ENCODE measurements around the gene FUZ. TPM values are rescaled to one million over a fixed set of nuclear protein-coding genes. Genes with fewer than 3 reads are reported as not detected.
A peak's percentile ranks its signal among the peaks of the same experiment; 100 is the strongest.

FUZ gene, protein sequence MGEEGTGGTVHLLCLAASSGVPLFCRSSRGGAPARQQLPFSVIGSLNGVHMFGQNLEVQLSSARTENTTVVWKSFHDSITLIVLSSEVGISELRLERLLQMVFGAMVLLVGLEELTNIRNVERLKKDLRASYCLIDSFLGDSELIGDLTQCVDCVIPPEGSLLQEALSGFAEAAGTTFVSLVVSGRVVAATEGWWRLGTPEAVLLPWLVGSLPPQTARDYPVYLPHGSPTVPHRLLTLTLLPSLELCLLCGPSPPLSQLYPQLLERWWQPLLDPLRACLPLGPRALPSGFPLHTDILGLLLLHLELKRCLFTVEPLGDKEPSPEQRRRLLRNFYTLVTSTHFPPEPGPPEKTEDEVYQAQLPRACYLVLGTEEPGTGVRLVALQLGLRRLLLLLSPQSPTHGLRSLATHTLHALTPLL
- 10 to 100 TPM; 21.0 to 32.9 (median 23.1) TPM for total RNA-seq
- 10 to 100 TPM in 2 of 3 donors, 1 to 10 TPM in 1; 7.4 to 17.4 (median 16.3) TPM for polyA plus RNA-seq

- H3K27ac ChIP-seq = peak within 1 kb of the TSS; percentile 84 to 91 (median 86)
- WGBS, 2 donors = 1 to 3% methylated on average over 45 of the region's 45 CpGs
- peaks cover 0 to 35% (median 32%) of the 10 kb centered on the region in 4 donors for H3K4me1 ChIP-seq
- no peaks in the 10 kb centered on the region for H3K27me3 ChIP-seq
- H3K36me3 ChIP-seq = no peaks in the 10 kb centered on the region
- intact Hi-C loops (cut with DNase I) = loop anchor here (2.0 kb wide), 2 partner anchors 46 to 64 kb away; partner anchors contain the start of genes AKT1S1, AP2A1 and TBC1D17
- H3K4me3 ChIP-seq = peak within 1 kb of the TSS; percentile 39 to 72 (median 57)
- TF ChIP-seq EP300 (IDR thresholded peaks at IDR 0.05) (no peak), POLR2A (IDR thresholded peaks at IDR 0.05) (no peak), POLR2AphosphoS5 (IDR thresholded peaks at IDR 0.05) (peak in 3 of 4 donors; percentile 57 to 69 (median 62))
- TF ChIP-seq, protein P1, sequence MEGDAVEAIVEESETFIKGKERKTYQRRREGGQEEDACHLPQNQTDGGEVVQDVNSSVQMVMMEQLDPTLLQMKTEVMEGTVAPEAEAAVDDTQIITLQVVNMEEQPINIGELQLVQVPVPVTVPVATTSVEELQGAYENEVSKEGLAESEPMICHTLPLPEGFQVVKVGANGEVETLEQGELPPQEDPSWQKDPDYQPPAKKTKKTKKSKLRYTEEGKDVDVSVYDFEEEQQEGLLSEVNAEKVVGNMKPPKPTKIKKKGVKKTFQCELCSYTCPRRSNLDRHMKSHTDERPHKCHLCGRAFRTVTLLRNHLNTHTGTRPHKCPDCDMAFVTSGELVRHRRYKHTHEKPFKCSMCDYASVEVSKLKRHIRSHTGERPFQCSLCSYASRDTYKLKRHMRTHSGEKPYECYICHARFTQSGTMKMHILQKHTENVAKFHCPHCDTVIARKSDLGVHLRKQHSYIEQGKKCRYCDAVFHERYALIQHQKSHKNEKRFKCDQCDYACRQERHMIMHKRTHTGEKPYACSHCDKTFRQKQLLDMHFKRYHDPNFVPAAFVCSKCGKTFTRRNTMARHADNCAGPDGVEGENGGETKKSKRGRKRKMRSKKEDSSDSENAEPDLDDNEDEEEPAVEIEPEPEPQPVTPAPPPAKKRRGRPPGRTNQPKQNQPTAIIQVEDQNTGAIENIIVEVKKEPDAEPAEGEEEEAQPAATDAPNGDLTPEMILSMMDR (IDR thresholded peaks at IDR 0.05) = peak in 2 of 4 experiments; percentile 7 to 38
- H3K9me3 ChIP-seq = no peaks in the 10 kb centered on the region
- DNase-seq = peak; percentile 99
Measured at GRCh38 chr19:49812997-49813861, at the start of gene FUZ. FUZ (minus strand) TSS chr19:49813292; CDS start chr19:49813106, 186 bp downstream.

DNA sequence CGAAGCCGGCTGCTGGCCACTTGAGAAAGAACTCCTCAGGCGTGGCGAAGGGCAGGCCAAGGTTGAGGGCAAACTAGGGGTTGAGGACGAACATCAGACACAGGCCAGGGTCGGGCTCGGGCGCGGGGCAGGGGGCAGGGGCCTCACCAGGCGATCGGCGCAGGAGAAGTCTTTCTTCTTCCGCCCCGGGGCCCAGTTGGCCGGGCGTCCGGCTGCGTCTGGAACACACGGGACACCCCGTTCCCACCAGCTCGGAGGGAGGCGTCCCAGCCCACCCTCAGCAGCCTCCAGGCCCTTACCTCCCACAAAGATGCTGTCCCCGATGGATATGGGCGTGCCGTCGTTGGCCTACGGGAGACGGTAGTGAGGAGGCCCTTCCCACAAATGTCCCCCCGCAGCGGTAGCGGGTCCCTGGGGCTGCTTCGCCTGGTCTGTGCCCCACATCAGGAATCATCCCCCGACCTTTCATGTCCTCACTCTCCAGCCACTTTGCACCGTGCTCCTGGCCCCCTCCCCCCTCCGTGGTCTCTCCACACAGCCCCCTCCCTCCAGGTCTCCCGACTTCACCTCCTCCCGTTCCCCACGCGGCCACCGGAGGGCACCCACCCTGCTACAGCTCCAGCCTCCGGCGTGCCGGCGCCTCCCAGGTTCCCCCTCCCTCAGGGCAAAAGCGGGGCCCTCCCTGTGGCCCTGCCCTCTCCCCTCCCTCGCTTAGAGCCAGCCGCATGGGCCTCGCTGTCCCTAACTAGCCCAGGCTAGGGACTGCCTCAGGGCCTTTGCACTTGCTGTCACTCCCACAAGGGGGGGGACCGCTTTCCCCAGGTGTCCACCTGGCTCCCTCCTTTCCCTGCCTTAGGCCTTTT lies 49.5 kb upstream of the FUZ start:
- Histone ChIP-seq H3K4me1 (peaks cover 0 to 40% (median 32%) of the 10 kb centered on the region in 4 donors), H3K4me3 (no peak overlapping the region), H3K27ac (no peak overlapping the region), H3K36me3 (peaks cover 24 to 60% (median 31%) of the 10 kb centered on the region in 4 donors), H3K9me3 (no peaks in the 10 kb centered on the region), H3K27me3 (no peaks in the 10 kb centered on the region)
- TF ChIP-seq POLR2A (IDR thresholded peaks at IDR 0.05) = no peak
- WGBS, 2 donors = 85 to 91% methylated on average over 49 of the region's 49 CpGs
- intact Hi-C loops (cut with DNase I) = no loop called here
- DNase-seq = peak; percentile 69

- Histone ChIP-seq H3K27me3 (no peaks in the 10 kb centered on the region), H3K27ac (peak overlapping the region; percentile 59 to 72 (median 64)), H3K9me3 (no peaks in the 10 kb centered on the region), H3K4me1 (peaks cover 0 to 37% (median 30%) of the 10 kb centered on the region in 4 donors), H3K4me3 (no peak overlapping the region), H3K36me3 (peaks cover 31 to 69% (median 40%) of the 10 kb centered on the region in 4 donors)
- TF ChIP-seq, protein P1 (IDR thresholded peaks at IDR 0.05) = no peak
- TF ChIP-seq EP300 (IDR thresholded peaks at IDR 0.05) (no peak), POLR2AphosphoS5 (IDR thresholded peaks at IDR 0.05) (peak in 1 of 4 donors; percentile 10), POLR2A (IDR thresholded peaks at IDR 0.05) (no peak)
- 89 to 90% methylated on average over 60 of the region's 60 CpGs for WGBS, 2 donors
- intact Hi-C loops (cut with DNase I) = no loop called here
- DNase-seq = peak; percentile 67
Measured at GRCh38 chr19:49861541-49862378, 48.7 kb upstream of the FUZ start.

DNA sequence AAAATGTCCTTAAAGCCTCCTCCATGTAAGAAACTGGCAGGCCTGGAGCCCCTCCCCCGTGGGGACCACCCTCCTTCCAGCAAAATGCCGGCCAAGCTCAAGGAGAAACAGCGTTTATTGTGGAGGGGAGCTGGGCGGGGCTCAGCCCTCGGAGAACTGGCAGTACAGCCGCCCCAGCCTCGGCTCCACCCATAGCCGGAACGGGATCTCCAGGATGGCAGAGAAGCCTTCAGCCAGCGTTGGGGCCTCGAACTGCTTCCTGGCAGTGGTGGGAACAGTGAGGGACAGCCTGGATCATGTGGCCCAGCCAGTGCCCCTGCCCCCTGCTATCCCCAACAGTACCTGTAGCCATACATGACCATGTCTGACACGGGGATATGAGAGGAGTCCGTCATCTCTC lies 48.0 kb upstream of the FUZ start:
- peak overlapping the region; percentile 59 to 72 (median 64) for H3K27ac ChIP-seq
- no peaks in the 10 kb centered on the region for H3K9me3 ChIP-seq
- H3K4me1 ChIP-seq = peaks cover 0 to 31% (median 23%) of the 10 kb centered on the region in 4 donors
- no peaks in the 10 kb centered on the region for H3K27me3 ChIP-seq
- DNase-seq = no peak
- intact Hi-C loops (cut with DNase I) = no loop called here
- H3K36me3 ChIP-seq = peaks cover 35 to 75% (median 44%) of the 10 kb centered on the region in 4 donors
- TF ChIP-seq, protein P1 (IDR thresholded peaks at IDR 0.05) = no peak
- TF ChIP-seq EP300 (IDR thresholded peaks at IDR 0.05) (no peak), POLR2AphosphoS5 (IDR thresholded peaks at IDR 0.05) (no peak), POLR2A (IDR thresholded peaks at IDR 0.05) (no peak)
- H3K4me3 ChIP-seq = no peak overlapping the region
- 22 to 51% methylated on average over 13 of the region's 13 CpGs for WGBS, 2 donors

Measured in sigmoid colon (tissue), 7 donors.